ENCODE results near the gene CPAMD8.
"Not testable (repeated sequence)": the region's sequence is repeated elsewhere in the genome, so short reads cannot be mapped to it uniquely, and the experiment has no call there.

Gene CPAMD8

DNA sequence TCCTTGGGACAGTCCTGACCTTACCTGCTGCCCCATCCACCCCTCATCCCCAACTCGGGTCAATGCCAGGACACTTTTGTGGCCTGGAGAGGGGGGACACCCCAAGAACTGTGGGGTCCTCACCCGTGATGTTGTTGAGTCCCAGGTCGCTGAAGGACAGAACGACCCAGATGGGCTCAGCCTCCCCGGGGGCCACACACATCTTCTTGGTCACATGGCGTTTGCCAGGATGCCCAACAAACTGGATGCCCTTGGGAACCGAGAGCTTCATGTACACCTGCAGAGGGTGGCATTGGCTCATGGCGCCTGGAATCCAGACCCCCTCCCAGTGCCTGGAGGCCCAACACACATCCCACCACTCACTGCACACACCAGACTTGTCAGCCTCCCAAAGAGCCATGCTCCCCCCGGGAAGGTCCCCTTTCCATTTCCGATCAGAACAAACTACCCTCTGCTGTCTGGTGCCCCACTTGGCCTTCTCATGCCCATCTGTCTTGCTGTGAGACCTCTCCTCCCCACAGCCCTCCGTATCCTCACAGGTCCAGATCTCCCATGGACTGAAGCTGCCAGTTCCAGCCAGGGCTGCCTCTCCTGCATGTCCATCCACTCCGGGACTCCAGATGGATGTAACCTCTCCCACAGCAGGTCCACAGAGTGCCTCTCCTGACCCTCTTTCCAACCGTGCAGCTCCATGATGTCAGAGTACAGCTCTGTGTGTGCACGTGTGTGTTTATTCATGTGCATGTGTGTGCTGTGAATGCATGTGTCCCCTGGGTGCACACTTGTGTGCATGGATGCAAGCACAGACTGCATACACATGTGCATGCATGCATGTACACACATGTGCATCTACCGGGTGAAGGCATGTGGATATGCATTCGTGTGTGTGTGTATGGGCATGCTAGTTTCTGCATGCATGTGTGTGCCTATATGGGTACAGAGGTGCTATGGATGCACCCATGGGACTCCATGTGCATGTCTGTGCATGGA, 79.4 kb downstream of the CPAMD8 start:
- DNase-seq (ENCODE audit: low read depth in 4 of 4, low spot score in 1 of 4): no peak

DNA sequence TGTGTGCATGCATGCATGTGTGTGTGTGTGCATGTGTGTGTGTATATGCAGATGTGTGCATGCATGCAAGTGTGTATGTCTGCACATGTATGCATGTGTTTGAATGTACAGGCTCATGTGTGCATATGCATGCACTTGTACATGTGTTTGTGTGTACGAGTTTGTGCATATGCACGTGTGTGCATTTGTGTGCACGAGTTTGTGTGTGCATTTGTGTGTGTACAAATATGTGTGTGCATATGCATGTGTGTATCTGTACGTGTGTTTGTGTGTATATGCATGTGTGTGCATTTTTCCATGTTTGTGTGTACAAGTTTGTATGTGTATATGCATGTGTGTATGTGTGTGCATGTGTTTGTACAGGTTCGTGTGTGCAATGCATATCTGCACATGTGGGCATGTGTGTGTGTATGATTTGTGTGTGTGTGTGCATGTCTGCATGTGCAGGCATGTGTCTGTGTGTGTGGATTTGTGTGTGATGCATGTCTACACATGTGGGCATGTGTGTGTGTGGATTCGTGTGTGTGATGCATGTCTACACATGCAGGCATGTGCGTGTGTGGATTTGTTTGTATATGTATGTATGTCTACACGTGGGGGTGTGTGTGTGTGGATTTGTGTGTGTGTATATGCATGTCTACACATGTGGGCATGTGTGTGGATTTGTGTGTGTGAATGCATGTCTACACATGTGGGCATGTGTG, 80.7 kb downstream of the CPAMD8 start:
- DNase-seq (ENCODE audit: low read depth in 4 of 4, low spot score in 1 of 4): no peak

GRCh38 chr19:16945364-16945714, 81.3 kb downstream of the CPAMD8 start:
- no peak for DNase-seq (ENCODE audit: low read depth in 4 of 4, low spot score in 1 of 4)

DNA sequence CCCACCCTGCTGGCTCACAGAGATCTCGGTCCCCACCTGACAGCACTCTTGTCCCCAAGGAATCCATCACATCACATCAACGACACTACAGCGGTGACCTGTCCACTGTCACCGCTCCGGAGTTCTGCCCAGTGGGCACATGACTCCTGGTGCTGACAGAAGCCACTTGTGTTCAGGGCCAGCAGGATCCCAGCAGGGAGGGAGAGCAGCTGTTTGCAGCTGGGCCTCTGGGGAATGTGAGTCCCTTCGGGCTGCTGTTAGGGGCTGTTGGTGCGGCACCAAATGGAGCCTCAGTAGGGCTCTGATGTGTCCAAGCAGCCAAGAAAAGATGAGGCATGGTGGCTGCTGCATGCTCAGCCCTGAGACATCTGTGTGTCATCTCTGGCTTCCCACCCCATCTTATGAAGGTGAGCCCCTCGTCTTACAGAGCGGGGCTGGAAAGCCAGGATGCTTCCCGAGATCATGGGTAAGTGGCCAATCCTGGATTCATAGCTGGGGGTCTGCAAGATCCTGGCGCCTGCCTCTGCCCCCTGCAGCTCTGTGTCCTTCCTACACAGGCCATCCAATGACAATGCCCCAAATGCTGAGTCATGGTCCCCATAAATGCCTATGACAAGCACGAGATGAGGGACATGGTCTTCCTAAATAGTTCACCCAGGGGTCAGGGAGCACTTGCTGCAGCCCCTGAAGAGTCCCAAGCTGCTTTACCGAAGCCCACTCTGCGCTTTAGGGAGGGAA, 81.8 kb downstream of the CPAMD8 start:
- no peak for DNase-seq (ENCODE audit: low read depth in 4 of 4, low spot score in 1 of 4)

GRCh38 chr19:16943942-16944625, 82.5 kb downstream of the CPAMD8 start:
- DNase-seq (ENCODE audit: low read depth in 4 of 4, low spot score in 1 of 4): no peak

GRCh38 chr19:16943090-16943489, 83.5 kb downstream of the CPAMD8 start:
- DNase-seq (ENCODE audit: low read depth in 4 of 4, low spot score in 1 of 4): not testable (repeated sequence)

DNA sequence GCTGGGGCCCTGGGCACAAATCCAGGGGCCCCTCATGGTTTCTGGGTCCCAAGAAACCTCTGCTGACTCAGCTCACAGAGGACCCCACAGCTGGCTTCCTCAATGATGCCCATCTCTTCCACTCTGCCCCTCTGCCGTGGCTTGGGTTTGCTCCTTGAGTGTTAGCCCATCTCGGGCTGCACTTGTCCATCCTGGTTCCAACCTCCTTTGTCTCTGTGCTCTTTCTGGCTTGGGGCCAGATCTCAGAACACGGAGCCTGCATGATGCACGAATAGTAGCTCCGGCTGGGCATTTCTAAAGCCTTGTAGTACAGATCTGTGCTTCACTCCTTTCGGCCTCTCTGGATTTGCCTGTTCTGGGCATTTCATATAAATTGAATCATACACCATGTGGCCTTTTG, 84.0 kb downstream of the CPAMD8 start:
- no peak for DNase-seq (ENCODE audit: low read depth in 4 of 4, low spot score in 1 of 4)

GRCh38 chr19:16940626-16941025, 86.0 kb downstream of the CPAMD8 start:
- DNase-seq (ENCODE audit: low read depth in 4 of 4, low spot score in 1 of 4): no peak

GRCh38 chr19:16940063-16940462, 86.5 kb downstream of the CPAMD8 start:
- not testable (repeated sequence) for DNase-seq (ENCODE audit: low read depth in 4 of 4, low spot score in 1 of 4)

- DNase-seq (ENCODE audit: low read depth in 4 of 4, low spot score in 1 of 4): no peak
Observed at GRCh38 chr19:16938211-16938610, 88.4 kb downstream of the CPAMD8 start.

GRCh38 chr19:16937796-16938195, 88.8 kb downstream of the CPAMD8 start:
- not testable (repeated sequence) for DNase-seq (ENCODE audit: low read depth in 4 of 4, low spot score in 1 of 4)

DNA sequence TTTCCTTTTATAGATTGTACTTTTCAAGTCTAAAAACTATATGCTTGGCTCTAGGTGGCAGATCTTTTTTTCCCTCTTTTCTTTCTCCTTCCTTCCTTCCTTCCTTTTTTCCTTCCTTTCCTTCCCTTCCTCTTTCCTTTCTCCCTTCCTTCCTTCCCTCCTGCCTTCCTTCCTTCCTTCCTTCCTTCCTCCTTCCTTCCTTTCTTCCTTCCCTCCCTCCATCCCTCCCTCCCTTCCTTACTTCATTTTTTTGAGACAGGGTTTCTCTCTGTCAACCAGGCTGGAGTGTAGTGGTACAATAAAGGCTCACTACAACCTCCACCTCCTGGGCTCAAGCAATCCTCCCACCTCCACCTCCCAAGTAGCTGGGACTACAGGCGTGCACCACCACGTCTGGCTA, 89.7 kb downstream of the CPAMD8 start:
- no peak for DNase-seq (ENCODE audit: low read depth in 4 of 4, low spot score in 1 of 4)

DNA sequence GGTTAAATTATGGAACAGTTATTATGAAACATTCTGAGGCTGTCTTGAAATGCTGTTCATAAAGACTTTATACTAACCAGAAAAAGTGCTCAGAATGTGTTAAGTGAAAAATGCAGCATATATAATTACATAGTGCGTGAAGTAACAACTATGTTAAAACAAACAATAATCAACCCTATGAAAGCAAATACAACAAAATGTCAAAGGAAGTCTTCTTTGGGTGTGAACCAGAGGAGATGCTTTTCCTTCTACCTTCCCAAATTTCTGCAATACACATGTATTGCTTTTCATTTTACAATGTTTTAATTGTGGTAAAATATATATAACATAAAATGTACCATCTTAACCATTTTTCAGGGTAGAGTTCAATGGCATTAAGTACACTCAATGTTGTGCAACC, 92.1 kb downstream of the CPAMD8 start:
- DNase-seq (ENCODE audit: low read depth in 4 of 4, low spot score in 1 of 4): no peak

- DNase-seq (ENCODE audit: low read depth in 4 of 4, low spot score in 1 of 4): no peak
Observed at GRCh38 chr19:16931306-16931705, 95.3 kb downstream of the CPAMD8 start.

DNA sequence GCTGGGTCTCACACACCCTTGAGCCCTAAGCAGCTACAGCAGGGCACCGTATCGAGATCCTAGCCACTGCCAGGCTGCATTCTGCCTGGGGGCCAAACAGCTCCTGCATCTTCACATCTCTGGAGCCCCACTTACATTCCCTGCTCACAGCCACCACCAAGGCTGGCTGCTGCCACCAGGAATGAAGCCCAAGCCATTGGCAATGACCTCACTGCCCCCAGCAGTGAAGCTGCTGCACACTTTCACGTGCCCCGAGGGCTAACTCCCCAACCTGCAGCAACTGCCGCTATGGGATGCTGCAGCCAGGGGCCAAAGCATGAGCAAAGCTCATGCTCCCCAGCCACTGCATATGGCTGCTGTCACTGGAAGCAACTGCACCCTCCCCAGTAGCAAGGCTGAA, 95.9 kb downstream of the CPAMD8 start:
- DNase-seq (ENCODE audit: low read depth in 4 of 4, low spot score in 1 of 4): no peak

- DNase-seq (ENCODE audit: low read depth in 4 of 4, low spot score in 1 of 4): no peak
Observed at GRCh38 chr19:16928916-16929315, 97.7 kb downstream of the CPAMD8 start.

DNA sequence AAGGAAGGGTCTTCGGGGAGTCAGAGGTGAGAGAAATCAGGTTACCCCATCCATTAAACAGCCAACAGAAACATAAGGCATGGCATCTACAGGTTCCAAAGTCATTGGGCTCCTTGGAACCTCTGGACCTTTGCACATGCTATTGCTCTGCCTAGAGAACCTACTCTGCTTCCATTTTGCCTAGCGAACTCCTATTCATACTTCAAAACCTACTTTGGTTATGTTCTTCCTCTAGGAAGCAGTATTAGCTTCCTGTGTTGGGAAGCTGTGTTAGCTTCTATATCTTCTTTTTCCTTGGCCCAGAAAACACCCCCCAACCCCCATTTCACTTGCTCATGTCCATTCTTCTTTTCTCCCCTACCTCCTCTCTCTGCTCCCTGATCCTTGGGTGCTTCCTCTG, 98.3 kb downstream of the CPAMD8 start:
- no peak for DNase-seq (ENCODE audit: low read depth in 4 of 4, low spot score in 1 of 4)

DNA sequence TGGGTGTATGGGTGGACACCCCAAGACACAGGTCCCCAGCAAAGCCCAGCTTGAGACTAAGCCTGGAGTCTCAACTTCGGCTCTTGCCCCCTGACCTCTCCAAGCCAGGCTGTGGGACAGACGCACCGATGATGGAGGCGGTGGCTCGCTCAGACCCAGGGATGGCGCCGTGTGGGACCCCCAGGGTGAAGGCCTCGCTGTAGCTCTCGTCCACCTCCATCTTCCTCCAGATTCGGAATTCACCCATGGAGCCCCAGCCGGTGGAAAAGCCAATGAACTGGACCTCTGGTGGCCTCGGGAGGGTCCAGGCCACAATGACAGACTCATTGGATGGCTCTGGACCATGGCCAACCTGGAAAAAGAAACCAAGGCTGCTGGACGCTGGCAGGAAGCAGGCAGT, 98.7 kb downstream of the CPAMD8 start:
- DNase-seq (ENCODE audit: low read depth in 4 of 4, low spot score in 1 of 4): no peak

DNA sequence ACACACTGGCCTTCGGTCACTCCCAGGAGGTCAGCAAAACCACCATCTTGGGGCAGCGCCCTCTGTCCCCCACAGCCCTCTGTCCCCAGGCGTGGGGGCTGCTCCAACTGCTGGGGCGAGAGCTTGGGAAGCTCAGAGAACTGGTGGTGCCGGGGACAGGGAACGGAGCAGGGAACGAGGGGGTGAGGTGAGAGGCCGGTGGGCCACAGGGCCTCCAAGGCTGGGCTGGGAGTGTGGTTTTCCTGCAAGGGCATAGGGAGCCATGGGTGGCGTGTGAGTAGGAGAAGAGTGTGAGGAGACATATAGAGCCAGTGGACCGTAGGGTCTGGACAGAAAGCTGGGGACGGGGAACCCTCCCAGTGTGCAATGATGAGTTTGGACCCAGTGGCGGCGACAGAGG, 103.7 kb downstream of the CPAMD8 start:
- no peak for DNase-seq (ENCODE audit: low read depth in 4 of 4, low spot score in 1 of 4)

DNA sequence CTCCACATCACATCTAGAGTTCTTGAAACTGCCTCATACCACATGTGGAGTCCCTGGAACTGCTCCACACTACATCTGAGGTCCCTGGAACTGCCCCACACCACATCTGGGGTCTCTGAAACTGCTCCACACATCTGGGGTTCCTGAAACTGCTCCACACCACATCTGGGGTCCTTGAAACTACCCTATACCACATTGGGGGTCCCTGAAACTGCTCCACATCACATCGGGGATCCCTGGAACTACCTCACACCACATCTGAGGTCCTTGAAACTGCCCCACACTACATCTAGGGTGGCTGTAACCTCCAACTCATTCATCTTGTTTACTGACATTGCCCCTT, 104.0 kb downstream of the CPAMD8 start:
- DNase-seq (ENCODE audit: low read depth in 4 of 4, low spot score in 1 of 4): no peak

All from stimulated activated CD4-positive, alpha-beta T cell treated with anti-CD3 and anti-CD28 coated beads, Interleukin-1b, Interleukin-23, amount 100 ng/mL, for 24 hours (primary cell).